ENCODE measurements around the gene SEPTIN10. TPM values are rescaled to one million over a fixed set of nuclear protein-coding genes. Genes with fewer than 3 reads are reported as not detected.
"Not testable (repeated sequence)": the region's sequence is repeated elsewhere in the genome, so short reads cannot be mapped to it uniquely, and the experiment has no call there.

SEPTIN10 gene
- total and polyA plus RNA-seq, 7 donors: 20.6 to 39.8 (median 32.3) TPM

- Histone ChIP-seq H3K27me3 (ENCODE audit: insufficient read depth in 3 of 3, low read length in 2 of 3) (no peaks in the 10 kb centered on the region), H3K4me1 (no peaks in the 10 kb centered on the region), H3K27ac (no peak overlapping the region), H3K9me3 (no peaks in the 10 kb centered on the region), H3K36me3 (ENCODE audit: insufficient read depth in 1 of 2, low read depth in 1 of 2) (no peaks in the 10 kb centered on the region), H3K4me3 (no peak overlapping the region)
- intact Hi-C loops (cut with DNase I): no loop called here
- 82 to 92% (median 83%) methylated on average over 3 of the region's 3 CpGs for WGBS, 3 donors
- ATAC-seq: no peak
- no peak for DNase-seq
- TF ChIP-seq CTCF (IDR thresholded peaks at IDR 0.05): no peak
These were observed 16.1 kb upstream of the SEPTIN10 start for GRCh38 chr2:109629867-109630266.

- H3K4me1 ChIP-seq; H3K4me3 ChIP-seq; DNase-seq; H3K27ac ChIP-seq; ATAC-seq; H3K9me3 ChIP-seq; H3K27me3 ChIP-seq (ENCODE audit: insufficient read depth in 3 of 3, low read length in 2 of 3); intact Hi-C loops (cut with DNase I); H3K36me3 ChIP-seq (ENCODE audit: insufficient read depth in 1 of 2, low read depth in 1 of 2): not testable (repeated sequence)
- 80 to 90% (median 84%) methylated on average over 7 of the region's 7 CpGs for WGBS, 3 donors
These were observed 14.6 kb upstream of the SEPTIN10 start for GRCh38 chr2:109628321-109628720.

- TF ChIP-seq CTCF (IDR thresholded peaks at IDR 0.05): no peak
- H3K27ac ChIP-seq: no peak overlapping the region
These were observed 10.6 kb upstream of the SEPTIN10 start for GRCh38 chr2:109624339-109624738.

DNA sequence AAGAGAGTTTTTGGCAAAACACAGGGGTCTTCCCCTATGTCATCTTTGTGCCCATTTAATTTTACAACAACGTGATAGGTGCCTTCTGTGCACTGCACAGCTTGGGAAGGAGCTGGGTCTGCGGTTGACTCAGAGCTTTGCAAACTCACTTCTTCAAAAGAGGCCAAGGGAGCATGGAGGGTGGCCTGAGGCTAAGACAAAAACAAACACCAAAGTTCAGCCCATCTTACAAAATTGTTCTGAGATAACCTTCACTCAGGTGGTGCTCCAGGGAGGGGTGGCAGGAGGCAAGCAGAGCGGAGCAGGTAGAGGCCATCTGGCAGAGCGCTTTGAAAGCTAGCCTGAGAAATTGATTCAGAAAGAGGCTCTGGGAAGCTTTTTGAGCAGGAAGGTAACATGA, 10.2 kb upstream of the SEPTIN10 start:
- Histone ChIP-seq H3K4me1 (no peaks in the 10 kb centered on the region), H3K27ac (no peak overlapping the region), H3K9me3 (no peaks in the 10 kb centered on the region), H3K4me3 (no peak overlapping the region), H3K36me3 (ENCODE audit: insufficient read depth in 1 of 2, low read depth in 1 of 2) (no peaks in the 10 kb centered on the region), H3K27me3 (ENCODE audit: insufficient read depth in 3 of 3, low read length in 2 of 3) (no peaks in the 10 kb centered on the region)
- 92 to 99% (median 95%) methylated on average over 4 of the region's 4 CpGs for WGBS, 3 donors
- no peak for DNase-seq
- no peak for ATAC-seq
- TF ChIP-seq CTCF (IDR thresholded peaks at IDR 0.05): no peak
- intact Hi-C loops (cut with DNase I): no loop called here

More at GRCh38 chr2:109624339-109624738, 10.6 kb upstream of the SEPTIN10 start:
- H3K4me3 ChIP-seq: no peak overlapping the region
- intact Hi-C loops (cut with DNase I): no loop called here
- 79 to 95% (median 80%) methylated on average over 4 of the region's 4 CpGs for WGBS, 3 donors
- no peaks in the 10 kb centered on the region for H3K27me3 ChIP-seq (ENCODE audit: insufficient read depth in 3 of 3, low read length in 2 of 3)
- no peaks in the 10 kb centered on the region for H3K4me1 ChIP-seq
- DNase-seq: no peak
- no peaks in the 10 kb centered on the region for H3K36me3 ChIP-seq (ENCODE audit: insufficient read depth in 1 of 2, low read depth in 1 of 2)
- no peak for ATAC-seq
- H3K9me3 ChIP-seq: no peaks in the 10 kb centered on the region

DNA sequence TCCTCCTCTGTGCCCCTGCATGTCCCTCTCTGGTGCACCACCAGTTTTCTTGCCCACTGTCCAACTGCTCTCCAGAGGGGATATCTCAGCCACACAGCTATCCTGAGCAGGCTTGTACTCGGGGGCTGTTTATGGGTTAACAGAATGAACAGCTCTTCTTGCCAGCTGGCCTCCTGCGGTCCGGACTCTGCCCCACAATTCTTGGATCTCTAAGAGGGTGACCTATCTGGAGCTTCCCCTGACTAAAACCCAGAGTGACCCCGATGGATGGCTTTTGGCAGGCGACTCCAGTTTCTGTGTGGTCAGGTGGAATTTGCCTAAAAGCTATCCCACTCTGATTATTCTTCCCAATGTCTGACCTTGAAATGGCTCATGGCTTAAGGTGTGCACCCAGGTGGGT, 9.5 kb upstream of the SEPTIN10 start:
- TF ChIP-seq CTCF (IDR thresholded peaks at IDR 0.05): no peak
- intact Hi-C loops (cut with DNase I): no loop called here
- DNase-seq (no peak), ATAC-seq (no peak)
- 39 to 52% (median 43%) methylated on average over 5 of the region's 5 CpGs for WGBS, 3 donors
- H3K4me1 ChIP-seq: no peaks in the 10 kb centered on the region
- H3K36me3 ChIP-seq (ENCODE audit: insufficient read depth in 1 of 2, low read depth in 1 of 2): no peaks in the 10 kb centered on the region
- H3K27me3 ChIP-seq (ENCODE audit: insufficient read depth in 3 of 3, low read length in 2 of 3): no peaks in the 10 kb centered on the region
- no peak overlapping the region for H3K4me3 ChIP-seq
- H3K27ac ChIP-seq: no peak overlapping the region
- no peaks in the 10 kb centered on the region for H3K9me3 ChIP-seq
